BJ (cell line): Measurements from ENCODE around the gene LRCH3. TPM values are rescaled to one million over a fixed set of nuclear protein-coding genes. Genes with fewer than 3 reads are reported as not detected.

ENCODE experiments used
- CTCF ChIA-PET: fragments of 350-600 bp; formaldehyde crosslinking; extraction: SDS; loops from one replicate; lab custom pipeline; 2021; ENCODE audit warnings: antibody characterized with exemption, inconsistent platforms; lab: Yijun Ruan, JAX
- POLR2A ChIA-PET: fragments of 300-600 bp; sonication (Branson Sonifier 250); formaldehyde crosslinking; extraction: SDS; loops from one replicate; lab custom pipeline; 2021; ENCODE audit warnings: antibody characterized with exemption; lab: Charles Lee
- DNase-seq: peaks from one replicate; pipeline ENCODE4 v3.0.0-alpha.2; 2011; ENCODE audit warnings: low read depth
- H3K27me3 ChIP-seq: 2 replicates; pipeline ENCODE4 v1.6.0; 2011; ENCODE audit warnings: low read length; ENCODE audit not compliant: control insufficient read depth, insufficient read depth
- H3K36me3 ChIP-seq: 2 replicates; pipeline ENCODE4 v1.5.1; 2011; ENCODE audit warnings: low read length; ENCODE audit not compliant: control insufficient read depth, insufficient read depth
- H3K4me3 ChIP-seq: 2 replicates; pipeline ENCODE4 v1.5.1; 2011; ENCODE audit warnings: low read depth, mild to moderate bottlenecking, control low read depth, low read length
- polyA plus RNA-seq: library from polyadenylated mRNA; depleted of rRNA; stranded (reverse); fragments of >200 nt; gene quantifications from 2 replicates; pipeline ENCODE4 v1.2.3, GENCODE V29; 2011
- TF ChIP-seq, protein P1 (sequence below): IDR thresholded peaks from 2 replicates; pipeline ENCODE4 v1.5.1; 2011; ENCODE audit warnings: low read depth, mild to moderate bottlenecking, control low read depth, inconsistent platforms, low read length, moderate library complexity; ENCODE audit not compliant: insufficient read depth

Gene LRCH3
- polyA plus RNA-seq, 1 experiment, result 155 TPM

DNA sequence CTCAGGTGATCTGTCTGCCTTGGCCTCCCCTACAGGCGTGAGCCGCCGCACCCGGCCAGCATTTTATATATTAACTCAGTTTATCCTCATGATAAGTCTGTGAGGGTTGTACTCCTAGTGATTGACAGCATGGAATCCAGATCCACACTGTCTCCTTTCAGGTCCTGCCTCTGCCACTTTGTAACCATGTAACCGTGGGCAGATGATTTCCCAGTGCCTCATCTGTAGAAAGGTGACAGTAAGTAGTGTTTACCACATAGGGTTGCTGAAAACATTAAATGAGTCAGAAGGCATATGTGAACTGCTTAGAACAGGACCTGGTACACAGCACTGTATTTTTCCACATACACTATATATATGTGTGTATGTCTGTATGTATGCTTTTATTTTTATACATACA, 38.9 kb upstream of the LRCH3 start:
- ChIA-PET CTCF (no interaction called here), POLR2A (no interaction called here)
- no peaks in the 10 kb centered on the region for H3K27me3 ChIP-seq
- no peak for DNase-seq
- H3K36me3 ChIP-seq, result no peaks in the 10 kb centered on the region
- H3K4me3 ChIP-seq, result no peak overlapping the region
- TF ChIP-seq, protein P1, sequence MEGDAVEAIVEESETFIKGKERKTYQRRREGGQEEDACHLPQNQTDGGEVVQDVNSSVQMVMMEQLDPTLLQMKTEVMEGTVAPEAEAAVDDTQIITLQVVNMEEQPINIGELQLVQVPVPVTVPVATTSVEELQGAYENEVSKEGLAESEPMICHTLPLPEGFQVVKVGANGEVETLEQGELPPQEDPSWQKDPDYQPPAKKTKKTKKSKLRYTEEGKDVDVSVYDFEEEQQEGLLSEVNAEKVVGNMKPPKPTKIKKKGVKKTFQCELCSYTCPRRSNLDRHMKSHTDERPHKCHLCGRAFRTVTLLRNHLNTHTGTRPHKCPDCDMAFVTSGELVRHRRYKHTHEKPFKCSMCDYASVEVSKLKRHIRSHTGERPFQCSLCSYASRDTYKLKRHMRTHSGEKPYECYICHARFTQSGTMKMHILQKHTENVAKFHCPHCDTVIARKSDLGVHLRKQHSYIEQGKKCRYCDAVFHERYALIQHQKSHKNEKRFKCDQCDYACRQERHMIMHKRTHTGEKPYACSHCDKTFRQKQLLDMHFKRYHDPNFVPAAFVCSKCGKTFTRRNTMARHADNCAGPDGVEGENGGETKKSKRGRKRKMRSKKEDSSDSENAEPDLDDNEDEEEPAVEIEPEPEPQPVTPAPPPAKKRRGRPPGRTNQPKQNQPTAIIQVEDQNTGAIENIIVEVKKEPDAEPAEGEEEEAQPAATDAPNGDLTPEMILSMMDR, result no peak

DNA sequence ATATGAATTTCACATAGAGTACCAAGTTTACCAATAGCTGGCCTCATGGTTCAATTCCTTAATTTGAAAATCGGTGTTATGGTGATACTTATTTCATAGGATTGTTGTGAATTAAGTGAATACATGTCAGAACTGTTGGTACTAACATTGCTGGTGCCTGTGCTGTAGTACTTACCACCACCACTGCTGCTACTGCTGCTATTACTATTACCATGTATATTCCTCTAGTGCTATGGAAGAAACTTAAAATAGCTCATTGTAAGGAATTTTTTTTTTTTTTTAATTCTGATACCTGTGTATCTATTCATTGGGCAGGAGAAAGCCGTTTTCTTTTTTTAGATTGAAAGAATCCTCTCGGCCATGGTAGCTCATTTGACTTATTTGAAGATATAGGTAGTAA, 37.8 kb upstream of the LRCH3 start:
- Histone ChIP-seq H3K27me3 (no peaks in the 10 kb centered on the region), H3K36me3 (no peaks in the 10 kb centered on the region), H3K4me3 (no peak overlapping the region)
- TF ChIP-seq, protein P1, result peak; percentile 9; the same call in 1 of the 2 replicates
- ChIA-PET POLR2A (no interaction called here), CTCF (interaction anchor here (0.7 kb wide), 1 partner anchor 38 kb away, joined by 3 read pairs; the partner anchor contains the start of gene LRCH3)
- DNase-seq, result no peak

DNA sequence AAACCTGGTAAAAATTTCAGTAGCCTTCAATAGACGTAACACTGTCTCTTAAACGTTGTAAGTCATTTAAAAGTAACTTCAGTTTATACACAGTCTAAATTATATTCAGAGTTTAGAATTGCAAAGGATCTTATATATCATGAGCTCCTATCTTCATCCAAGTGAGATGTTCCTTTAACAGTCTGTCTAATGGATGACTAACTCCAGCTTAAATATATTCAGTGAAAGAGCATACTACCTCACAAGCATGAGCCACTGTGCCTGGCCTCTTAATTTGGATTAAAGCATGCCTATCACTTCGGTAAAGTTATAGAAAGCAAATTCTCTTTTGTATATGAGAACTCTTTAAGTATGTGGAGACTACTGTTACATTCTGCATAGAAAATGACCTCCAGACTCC, 34.4 kb upstream of the LRCH3 start:
- H3K36me3 ChIP-seq, result no peaks in the 10 kb centered on the region
- ChIA-PET POLR2A (no interaction called here), CTCF (interaction anchor here (0.7 kb wide), 1 partner anchor 35 kb away, joined by 3 read pairs; no protein-coding TSS in a partner anchor)
- no peak overlapping the region for H3K4me3 ChIP-seq
- no peak for DNase-seq
- TF ChIP-seq, protein P1, result no peak
- no peaks in the 10 kb centered on the region for H3K27me3 ChIP-seq

- Histone ChIP-seq H3K36me3 (peaks cover 2% of the 10 kb centered on the region; the same call in 1 of the 2 replicates), H3K27me3 (no peaks in the 10 kb centered on the region), H3K4me3 (no peak overlapping the region)
- no peak for DNase-seq
- ChIA-PET POLR2A (no interaction called here), CTCF (no interaction called here)
- TF ChIP-seq, protein P1, result no peak
These were observed 32.5 kb upstream of the LRCH3 start for GRCh38 chr3:197758512-197758911.

GRCh38 chr3:197761784-197762183, 29.3 kb upstream of the LRCH3 start:
- no peak for DNase-seq
- ChIA-PET CTCF (no interaction called here), POLR2A (no interaction called here)
- Histone ChIP-seq H3K27me3 (no peaks in the 10 kb centered on the region), H3K4me3 (no peak overlapping the region), H3K36me3 (peaks cover 2% of the 10 kb centered on the region; the same call in 1 of the 2 replicates)
- TF ChIP-seq, protein P1, result no peak
